Measurements from ENCODE around the gene TRPV4.

Gene TRPV4

GRCh38 chr12:109828754-109829511 is 4.3 kb downstream of the TRPV4 start:
- no peak for DNase-seq (ENCODE audit: low read depth, low spot score)

- no peak for DNase-seq (ENCODE audit: low read depth, low spot score)
Observed at GRCh38 chr12:109827566-109828550, 5.3 kb downstream of the TRPV4 start.

DNA sequence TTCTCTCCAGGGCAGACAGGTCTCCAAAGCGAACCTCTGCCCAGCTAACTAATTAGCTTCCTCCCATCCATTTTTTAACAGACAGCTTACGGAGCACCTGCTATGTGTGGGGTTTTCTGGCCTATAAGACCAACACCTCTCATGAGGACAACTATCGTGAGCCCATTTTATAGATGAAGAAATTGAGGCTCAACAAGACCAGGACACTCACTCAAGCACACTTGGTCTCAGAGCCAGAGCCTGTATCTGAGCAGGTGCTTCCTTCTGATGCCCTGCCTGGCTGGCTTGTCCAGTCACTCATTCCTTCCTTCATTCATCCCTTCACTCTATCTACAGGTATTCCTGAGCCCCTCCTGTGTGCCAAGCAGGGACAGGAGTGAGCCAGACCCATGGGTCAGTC is 6.1 kb downstream of the TRPV4 start:
- DNase-seq (ENCODE audit: low read depth, low spot score) = no peak

DNA sequence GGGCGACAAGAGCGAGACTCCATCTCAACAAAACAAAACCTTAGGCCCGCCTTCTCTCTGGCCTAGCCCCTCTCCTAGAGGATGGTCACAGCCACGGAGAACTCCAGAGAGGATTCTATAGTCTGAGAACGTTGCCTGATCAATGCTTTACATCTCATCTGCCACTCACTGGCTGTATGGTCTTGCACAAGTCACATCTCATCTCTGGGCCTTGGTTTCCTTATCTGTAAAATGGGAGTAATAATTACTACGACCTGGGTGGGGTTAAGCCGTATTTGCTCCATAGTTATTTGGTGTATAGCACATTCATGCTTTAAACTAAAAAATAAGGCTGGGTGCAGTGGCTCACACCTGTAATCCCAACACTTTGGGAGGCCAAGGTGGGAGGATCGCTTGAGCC is 8.5 kb downstream of the TRPV4 start:
- no peak for DNase-seq (ENCODE audit: low read depth, low spot score)

- no peak for DNase-seq (ENCODE audit: low read depth, low spot score)
Observed at GRCh38 chr12:109822951-109823411, 10.2 kb downstream of the TRPV4 start.

- no peak for DNase-seq (ENCODE audit: low read depth, low spot score)
Observed at GRCh38 chr12:109822416-109822815, 10.8 kb downstream of the TRPV4 start.

DNA sequence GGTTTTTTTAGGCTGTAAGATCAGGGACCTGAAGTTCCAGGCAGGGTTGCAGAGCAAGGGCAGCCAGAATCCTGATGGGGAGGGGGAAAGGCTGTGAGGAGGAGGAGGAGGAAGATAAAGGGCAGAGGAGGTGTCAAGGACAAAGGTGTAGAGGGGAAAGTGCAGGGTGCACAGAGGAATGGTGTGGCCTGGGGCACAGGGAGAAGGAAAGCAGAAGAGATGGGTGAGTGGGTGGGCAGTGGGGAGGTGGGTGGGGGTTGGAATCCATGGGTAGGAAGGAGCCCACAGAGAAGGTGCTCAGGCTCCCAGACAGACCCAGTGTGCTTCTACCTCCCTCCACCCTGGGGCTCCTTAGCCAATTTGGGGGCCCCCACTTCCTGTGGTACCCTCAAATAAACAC is 11.2 kb downstream of the TRPV4 start:
- DNase-seq (ENCODE audit: low read depth, low spot score) = no peak

DNA sequence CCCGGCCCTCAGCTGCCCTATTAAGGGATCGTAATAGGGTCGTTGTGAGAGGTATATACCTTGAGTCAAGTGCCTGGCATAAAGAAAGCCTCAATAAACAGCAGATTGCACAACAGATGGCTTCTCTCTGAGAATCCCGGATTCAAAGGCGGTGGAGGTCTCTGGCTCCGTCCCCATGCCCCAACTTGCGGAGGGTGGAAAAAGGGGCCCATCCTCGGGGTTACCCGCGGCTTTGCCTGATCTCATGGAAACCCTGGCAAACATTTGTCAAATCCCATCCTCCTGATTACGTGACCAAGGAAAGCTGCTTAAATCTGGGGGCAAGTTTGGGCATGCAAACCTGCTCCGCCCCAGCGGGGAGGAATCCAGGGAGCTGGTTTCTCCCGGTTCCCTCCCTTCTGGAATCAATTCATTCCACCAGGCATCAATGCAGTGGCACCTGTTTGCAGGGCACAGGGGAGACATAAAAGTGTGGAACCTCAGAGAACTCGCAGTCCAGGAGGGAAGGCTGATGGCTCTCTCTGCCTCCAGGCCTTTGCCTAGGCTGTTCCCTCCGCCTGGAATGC is 12.3 kb downstream of the TRPV4 start:
- DNase-seq (ENCODE audit: low read depth, low spot score) = no peak

GRCh38 chr12:109818905-109819500 is 14.2 kb downstream of the TRPV4 start:
- no peak for DNase-seq (ENCODE audit: low read depth, low spot score)

DNA sequence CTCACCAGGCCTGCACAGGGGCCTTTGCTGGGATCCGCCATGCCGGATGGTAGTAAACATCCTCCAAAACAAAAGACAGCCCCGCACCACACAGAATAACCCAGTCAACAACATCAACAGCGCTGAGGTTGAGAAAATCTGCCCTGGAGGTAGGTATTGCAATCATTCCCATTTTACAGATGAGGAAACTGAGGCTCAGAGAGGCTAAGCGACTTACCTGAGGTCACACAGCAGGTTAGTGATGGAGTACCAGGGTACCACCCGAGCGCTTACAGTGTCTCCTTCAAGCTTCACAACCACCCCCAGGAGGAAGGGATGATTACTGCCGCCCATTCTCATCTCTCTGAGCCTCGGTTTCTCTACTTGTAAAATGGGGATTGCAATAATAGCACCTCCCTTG is 14.9 kb downstream of the TRPV4 start:
- no peak for DNase-seq (ENCODE audit: low read depth, low spot score)

- no peak for DNase-seq (ENCODE audit: low read depth, low spot score)
Observed at GRCh38 chr12:109817627-109818231, 15.5 kb downstream of the TRPV4 start.

- no peak for DNase-seq (ENCODE audit: low read depth, low spot score)
Observed at GRCh38 chr12:109816870-109817269, 16.3 kb downstream of the TRPV4 start.

DNA sequence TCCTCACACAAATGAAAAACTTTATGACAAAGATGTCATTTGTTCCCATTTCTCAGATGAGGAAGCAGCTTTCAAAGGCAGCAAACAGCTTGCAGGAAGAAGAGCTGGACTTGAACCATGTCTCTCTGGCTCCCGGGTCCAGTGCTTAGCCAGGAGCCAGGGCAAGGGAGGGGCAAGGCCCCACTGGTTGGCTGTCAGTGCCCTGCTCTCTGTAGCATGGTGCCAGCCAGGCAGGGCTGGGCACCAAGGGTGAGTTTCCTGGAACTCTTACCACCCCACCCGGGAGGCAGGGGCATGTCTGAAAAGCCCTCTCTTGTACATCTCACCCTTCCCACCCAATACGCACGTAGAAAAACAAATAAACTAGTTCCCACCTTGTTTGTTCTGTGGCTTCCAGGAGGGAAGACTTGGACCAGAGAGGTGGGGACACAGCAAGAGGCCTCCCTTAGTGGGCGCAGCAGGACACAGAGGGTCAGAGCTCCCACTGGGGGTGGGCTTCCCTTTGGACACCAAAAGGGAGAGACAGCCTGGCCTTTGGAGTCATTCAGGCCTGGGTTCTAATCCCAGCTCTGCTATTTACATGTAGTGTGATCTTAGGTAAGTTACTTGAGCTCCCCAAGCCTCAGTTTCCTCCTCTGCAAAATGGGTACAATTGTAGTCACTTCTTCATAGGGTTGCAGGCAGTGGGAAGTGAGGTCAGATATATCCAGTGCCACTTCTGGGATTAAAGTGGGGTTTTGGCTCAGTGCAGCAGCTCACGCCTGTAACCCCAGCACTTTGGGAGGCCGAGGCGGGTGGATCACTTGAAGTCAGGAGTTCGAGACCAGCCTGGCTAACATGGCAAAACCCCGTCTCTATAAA is 17.2 kb downstream of the TRPV4 start:
- DNase-seq (ENCODE audit: low read depth, low spot score) = no peak

DNA sequence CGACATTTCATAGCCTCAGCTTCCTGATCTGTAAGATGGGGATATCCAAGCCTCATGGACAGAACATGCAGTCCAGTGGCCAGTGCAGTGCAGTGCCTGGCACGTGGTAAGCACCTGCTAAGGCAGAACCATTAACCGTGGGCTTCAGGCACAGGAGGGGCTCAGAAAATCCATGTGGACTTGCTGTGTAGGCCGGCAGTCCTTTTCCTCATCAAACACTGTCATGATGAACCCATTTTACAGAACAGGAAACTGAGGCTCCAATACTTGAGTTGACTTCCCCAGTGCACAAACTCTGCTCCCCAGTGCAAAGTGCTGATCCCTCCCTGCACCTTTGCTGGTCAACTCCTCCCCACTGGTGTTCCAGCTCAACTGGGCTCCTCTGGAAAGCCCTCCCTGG is 18.0 kb downstream of the TRPV4 start:
- DNase-seq (ENCODE audit: low read depth, low spot score) = no peak

GRCh38 chr12:109814600-109815150 is 18.5 kb downstream of the TRPV4 start:
- no peak for DNase-seq (ENCODE audit: low read depth, low spot score)

DNA sequence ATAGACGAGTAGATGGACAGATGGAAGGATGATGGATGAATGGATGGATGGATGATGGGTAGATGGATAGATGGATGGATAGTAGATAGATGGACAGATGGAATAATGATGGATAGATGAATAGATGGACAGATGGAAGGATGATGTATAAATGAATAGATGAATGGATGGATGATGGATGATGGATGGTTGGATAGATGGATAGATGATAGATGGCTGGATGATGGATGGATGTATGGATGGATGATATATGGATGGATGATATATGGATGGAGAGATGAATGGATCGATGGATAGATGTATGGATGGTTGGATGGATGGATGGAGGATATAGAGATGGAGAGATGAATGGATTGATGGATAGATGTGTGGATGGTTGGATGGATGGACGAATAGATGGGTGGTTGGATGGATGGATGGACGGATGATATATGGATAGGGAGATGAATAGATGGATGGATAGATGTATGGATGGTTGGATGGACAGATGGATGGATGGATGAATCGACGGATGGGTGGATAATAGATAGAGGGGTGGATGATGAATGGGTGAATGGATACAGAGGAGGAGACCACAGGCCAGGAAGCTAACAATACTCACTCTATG is 19.3 kb downstream of the TRPV4 start:
- no peak for DNase-seq (ENCODE audit: low read depth, low spot score)

DNA sequence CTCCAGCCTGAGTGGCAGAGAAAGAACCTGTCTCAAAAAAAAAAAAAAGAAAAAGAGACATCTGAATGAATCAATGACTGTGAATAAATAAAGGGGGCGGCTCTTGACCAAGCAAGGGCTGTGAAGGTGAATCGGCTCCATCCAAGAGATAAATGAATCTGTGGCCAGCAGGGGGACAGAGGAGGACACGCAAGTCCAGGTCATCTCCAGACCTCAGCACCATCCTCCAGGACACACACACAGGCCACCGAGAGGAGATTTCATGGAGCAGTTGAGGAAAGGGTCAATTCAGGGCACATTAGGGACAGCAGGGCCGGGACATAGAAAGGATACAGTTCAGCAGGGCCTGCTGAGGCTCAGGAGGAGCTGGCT is 21.6 kb downstream of the TRPV4 start:
- DNase-seq (ENCODE audit: low read depth, low spot score) = no peak

GRCh38 chr12:109810954-109811623 is 22.1 kb downstream of the TRPV4 start:
- no peak for DNase-seq (ENCODE audit: low read depth, low spot score)

All from ELF-1 (cell line).